ENCODE results near the gene GRID2IP. TPM values are rescaled to one million over a fixed set of nuclear protein-coding genes. Genes with fewer than 3 reads are reported as not detected.
A peak's percentile ranks its signal among the peaks of the same experiment; 100 is the strongest.

Gene GRID2IP
- total and polyA plus RNA-seq, 8 donors, result 0.47 to 1.00 (median 0.66) TPM

GRCh38 chr7:6510476-6511133, 40.7 kb downstream of the GRID2IP start:
- 90 to 93% methylated on average over 26 of the region's 26 CpGs for WGBS, 2 donors

GRCh38 chr7:6508950-6509349, 42.3 kb downstream of the GRID2IP start:
- no peak for FAIRE-seq
- Histone ChIP-seq H3K4me3 (no peak overlapping the region), H3K36me3 (no peaks in the 10 kb centered on the region), H3K27ac (no peak overlapping the region), H3K4me1 (no peaks in the 10 kb centered on the region), H3K9me3 (no peaks in the 10 kb centered on the region), H3K27me3 (no peaks in the 10 kb centered on the region)
- no peak for ATAC-seq
- intact Hi-C loops (cut with DNase I), result no loop called here
- WGBS, 2 donors, result 89 to 93% methylated on average over 24 of the region's 24 CpGs
- TF ChIP-seq CTCF (IDR thresholded peaks at IDR 0.05), result no peak
- peak in 1 of 6 donors; percentile 68 for DNase-seq

More at GRCh38 chr7:6510476-6511133, 40.7 kb downstream of the GRID2IP start:
- DNase-seq (no peak), ATAC-seq (no peak), FAIRE-seq (no peak)
- no peaks in the 10 kb centered on the region for H3K4me1 ChIP-seq
- no peak overlapping the region for H3K4me3 ChIP-seq
- H3K9me3 ChIP-seq, result no peaks in the 10 kb centered on the region
- no peaks in the 10 kb centered on the region for H3K27me3 ChIP-seq
- H3K36me3 ChIP-seq, result no peaks in the 10 kb centered on the region
- no peak overlapping the region for H3K27ac ChIP-seq
- TF ChIP-seq CTCF (IDR thresholded peaks at IDR 0.05), result no peak
- intact Hi-C loops (cut with DNase I), result no loop called here

GRCh38 chr7:6508539-6508938, 42.7 kb downstream of the GRID2IP start:
- Histone ChIP-seq H3K9me3 (no peaks in the 10 kb centered on the region), H3K4me3 (no peak overlapping the region), H3K27ac (no peak overlapping the region), H3K27me3 (no peaks in the 10 kb centered on the region), H3K36me3 (no peaks in the 10 kb centered on the region), H3K4me1 (no peaks in the 10 kb centered on the region)
- ATAC-seq (no peak), DNase-seq (no peak), FAIRE-seq (no peak)
- WGBS, 2 donors, result 85 to 92% methylated on average over 3 to 6 of the region's 6 CpGs
- intact Hi-C loops (cut with DNase I), result no loop called here
- no peak for TF ChIP-seq CTCF (IDR thresholded peaks at IDR 0.05)

DNA sequence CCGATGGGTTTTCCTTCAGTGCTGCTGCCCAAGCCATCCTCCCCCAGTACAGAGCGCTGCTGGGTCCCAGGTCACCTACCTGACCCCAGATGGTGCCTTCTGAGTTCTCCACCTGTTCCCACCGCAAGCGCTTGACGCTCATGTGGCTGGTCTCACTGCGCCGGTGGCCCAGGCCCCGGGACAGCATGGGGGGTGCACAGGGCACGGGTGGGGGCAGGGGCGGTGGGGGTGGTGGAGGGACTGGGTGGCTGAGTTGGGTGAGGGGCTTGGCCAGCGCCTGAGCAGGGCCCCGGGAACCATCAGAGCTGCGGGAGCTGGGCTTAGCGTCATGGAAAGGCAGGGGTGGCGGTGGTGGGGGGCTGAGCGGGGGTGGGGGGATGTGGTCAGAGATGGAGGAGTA, 43.4 kb downstream of the GRID2IP start:
- Histone ChIP-seq H3K9me3 (no peaks in the 10 kb centered on the region), H3K27me3 (no peaks in the 10 kb centered on the region), H3K27ac (no peak overlapping the region), H3K36me3 (no peaks in the 10 kb centered on the region), H3K4me3 (no peak overlapping the region), H3K4me1 (no peaks in the 10 kb centered on the region)
- ATAC-seq (no peak), FAIRE-seq (no peak), DNase-seq (no peak)
- no peak for TF ChIP-seq CTCF (IDR thresholded peaks at IDR 0.05)
- WGBS, 2 donors, result 86 to 89% methylated on average over 16 of the region's 16 CpGs
- intact Hi-C loops (cut with DNase I), result no loop called here

DNA sequence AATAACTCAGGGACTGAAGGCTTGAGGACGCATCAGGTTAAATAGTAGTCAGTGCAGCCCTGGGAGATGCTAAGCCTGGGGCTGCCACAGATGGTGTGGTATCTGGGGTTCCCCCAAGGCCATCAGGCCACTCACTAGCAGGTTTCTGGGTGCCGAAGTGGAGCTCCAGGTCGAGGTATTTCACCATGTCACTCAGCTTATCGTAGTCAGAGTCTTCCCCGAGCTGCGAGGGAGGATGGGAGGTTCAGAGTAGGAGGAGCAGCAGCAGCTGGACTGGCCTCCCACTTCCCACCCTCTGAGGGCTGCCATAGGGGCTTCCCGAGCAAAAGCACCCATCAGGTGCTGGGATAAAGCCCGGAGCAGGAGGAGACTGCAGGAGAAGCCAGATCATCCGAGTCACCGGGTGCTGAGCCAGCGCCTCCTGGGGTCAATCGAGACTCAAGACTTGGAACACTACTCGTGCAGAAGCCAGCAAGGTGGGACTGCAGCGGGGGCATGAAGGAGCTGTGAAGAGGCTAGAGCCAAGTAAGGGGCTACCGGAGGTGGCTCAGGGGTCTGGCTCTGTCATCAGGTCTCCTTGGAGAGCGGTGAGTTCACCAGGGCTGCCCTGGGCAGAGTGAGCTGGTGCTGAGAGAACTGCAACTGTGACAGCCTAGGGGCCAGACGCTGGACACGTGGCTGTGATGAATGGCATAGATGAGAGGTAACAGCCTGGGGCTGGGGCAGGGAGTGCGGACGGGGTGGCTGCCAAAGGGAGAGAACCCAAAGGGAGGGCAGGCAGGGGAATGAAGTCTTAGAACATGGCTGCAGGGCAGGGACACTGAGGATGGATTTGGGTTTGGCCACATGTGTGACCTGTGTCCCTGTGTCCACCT, 45.3 kb downstream of the GRID2IP start:
- Histone ChIP-seq H3K36me3 (no peaks in the 10 kb centered on the region), H3K27me3 (no peaks in the 10 kb centered on the region), H3K27ac (no peak overlapping the region), H3K4me1 (no peaks in the 10 kb centered on the region), H3K9me3 (no peaks in the 10 kb centered on the region), H3K4me3 (no peak overlapping the region)
- ATAC-seq (no peak), FAIRE-seq (no peak), DNase-seq (no peak)
- WGBS, 2 donors, result 55 to 61% methylated on average over 20 of the region's 20 CpGs
- intact Hi-C loops (cut with DNase I), result no loop called here
- TF ChIP-seq CTCF (IDR thresholded peaks at IDR 0.05), result no peak

Measured in pancreas (tissue), 10 donors.